ENCODE data around the gene ADGB.

ADGB gene

DNA sequence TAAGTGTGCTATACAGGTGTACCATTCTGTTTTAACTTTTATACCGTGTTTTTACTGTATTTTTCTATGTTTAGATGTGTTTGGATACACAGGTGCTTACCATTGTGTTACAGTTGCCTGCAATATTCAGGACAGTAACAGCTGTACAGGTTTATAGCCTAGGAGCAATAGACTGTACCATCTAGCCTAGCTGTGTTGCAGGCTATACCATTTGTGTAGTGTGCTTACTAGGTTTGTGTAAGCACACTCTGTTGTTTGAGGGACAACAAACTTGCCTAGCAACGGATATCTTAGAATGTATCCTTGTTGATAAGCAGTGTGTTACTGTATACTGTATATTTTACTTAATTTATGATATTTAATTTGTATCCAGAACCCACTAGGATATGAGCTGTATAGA lies 35.2 kb downstream of the ADGB start:
- no peak for DNase-seq (ENCODE audit: low read depth)

GRCh38 chr6:146635165-146635564 lies 36.4 kb downstream of the ADGB start:
- no peak for DNase-seq (ENCODE audit: low read depth)

DNA sequence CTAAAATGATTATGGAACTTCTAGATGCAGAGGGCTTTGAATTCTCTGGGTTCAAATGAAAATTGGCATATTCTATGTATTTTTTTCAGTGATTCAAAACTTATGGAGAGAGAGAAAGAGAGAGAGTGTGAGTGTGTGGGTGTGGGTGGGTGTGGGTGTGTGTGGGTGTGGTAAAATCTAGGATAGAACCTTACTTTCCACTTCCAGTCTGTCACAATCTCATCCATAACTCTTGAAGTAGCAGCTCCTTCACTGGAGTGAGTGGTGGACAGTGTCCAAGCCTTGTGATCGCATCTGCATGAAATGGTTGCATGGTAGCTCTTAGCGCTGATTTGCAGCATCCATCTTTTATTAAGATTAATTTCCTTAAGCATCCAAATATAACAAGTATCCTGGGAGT lies 37.7 kb downstream of the ADGB start:
- no peak for DNase-seq (ENCODE audit: low read depth)

GRCh38 chr6:146642921-146643320 lies 44.1 kb downstream of the ADGB start:
- no peak for DNase-seq (ENCODE audit: low read depth)

DNA sequence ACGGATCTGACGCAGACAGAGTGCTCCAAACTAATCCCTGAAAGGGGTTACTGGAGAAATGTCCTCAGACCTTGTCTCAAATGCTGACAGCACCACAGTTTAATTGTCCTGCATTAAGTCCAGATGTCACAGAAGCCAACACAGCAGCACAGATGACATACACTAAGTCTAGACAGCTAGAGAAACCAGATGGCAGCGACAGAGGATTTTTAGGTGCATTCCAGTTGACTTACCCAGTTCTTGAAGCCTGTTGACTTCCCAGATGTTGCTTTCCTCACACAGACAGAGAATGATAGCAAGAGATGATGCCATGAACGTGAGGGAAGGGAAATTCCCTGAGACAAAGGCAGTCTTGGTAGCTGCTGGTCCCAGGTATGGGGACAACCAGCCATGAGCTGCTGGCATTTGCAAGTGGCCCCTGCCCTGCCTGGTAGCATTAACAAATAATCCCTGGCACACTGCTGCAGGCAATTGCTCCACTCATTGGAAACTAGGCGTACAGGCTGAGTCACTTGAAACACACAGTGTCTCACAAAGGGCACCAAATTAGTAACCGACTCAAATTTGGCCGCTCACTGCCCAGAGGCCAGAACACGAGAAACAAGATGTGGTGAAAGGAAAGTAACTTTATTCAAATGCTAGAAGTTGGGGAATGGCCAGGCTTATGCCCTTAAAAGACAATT lies 52.2 kb downstream of the ADGB start:
- peak; percentile 6 for DNase-seq (ENCODE audit: low read depth)

DNA sequence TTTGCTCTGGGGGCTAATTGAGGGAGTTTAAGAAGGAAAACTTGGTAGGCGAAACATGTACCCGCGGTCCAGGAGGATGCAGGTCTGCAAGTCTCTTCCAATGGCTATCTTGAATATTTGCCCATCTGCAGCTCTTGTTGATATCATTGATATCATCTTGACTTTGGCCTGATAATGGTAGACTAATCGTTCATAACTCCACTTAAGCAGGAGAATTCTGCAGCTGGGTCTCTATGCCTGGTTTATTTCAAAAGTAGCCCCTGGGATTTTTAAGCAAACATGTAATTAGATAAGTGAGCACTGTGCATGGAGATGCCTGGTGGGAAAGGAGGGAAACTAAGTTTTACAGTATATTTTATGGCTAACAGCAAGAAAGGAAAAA lies 52.7 kb downstream of the ADGB start:
- DNase-seq (ENCODE audit: low read depth): no peak

GRCh38 chr6:146657432-146657831 lies 58.7 kb downstream of the ADGB start:
- no peak for DNase-seq (ENCODE audit: low read depth)

DNA sequence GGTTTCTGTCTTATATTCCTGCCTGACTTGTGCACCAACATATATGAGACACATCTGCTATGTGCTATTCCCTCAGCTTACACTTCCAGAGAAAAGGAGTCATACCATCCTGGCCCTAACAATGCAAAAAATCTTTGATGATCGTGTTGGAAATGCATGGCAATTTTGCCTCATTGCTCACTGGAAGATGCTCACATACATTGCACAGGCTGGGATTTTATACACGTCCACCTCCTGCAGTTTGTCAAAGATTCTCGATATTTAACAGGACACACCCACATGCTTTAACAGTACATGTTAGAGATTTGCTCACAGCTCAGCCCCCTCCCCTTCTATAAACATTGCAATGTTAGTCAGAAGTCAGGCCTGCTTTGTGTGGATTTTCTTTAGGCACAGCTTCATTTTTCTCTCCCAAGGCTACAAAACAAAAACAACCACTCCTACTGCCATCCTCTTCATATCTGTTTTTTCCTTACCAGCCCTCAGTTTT lies 66.1 kb downstream of the ADGB start:
- no peak for DNase-seq (ENCODE audit: low read depth)

DNA sequence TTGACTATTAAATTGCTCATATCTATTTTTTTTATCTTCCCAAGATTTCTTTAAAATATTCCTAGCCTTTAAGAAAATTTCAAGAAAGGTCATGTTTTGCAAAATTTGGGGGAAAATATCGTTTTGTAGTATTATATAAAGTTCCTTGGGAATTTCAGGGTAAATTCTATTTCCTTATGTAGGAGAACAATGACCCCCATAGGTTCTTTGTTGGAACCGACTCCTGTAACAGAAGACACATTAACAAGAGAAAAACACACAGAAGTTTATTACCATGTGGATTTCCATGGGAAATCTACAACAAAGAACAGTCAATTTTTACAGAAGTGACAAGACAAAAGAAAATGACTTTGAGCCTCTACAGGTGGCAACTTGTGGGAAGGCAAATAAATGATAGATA lies 68.1 kb downstream of the ADGB start:
- no peak for DNase-seq (ENCODE audit: low read depth)

DNA sequence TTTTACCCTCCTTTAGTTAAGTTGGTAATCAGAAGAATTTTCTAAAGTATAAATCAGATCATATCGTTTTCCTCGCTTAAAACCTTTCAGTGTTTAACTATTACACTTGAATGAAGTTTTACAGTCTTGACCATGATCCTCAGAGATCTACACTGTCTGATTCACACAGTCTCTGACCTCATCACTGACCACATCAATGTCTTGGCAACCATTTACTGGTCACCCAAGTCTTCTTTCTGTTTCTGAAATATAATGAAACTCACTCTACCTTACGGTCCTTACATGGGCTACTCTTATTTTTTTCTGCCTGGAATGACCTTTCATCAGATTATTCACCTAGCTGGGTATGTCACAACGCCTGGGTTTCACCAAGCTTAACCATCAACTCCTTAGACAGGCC lies 71.4 kb downstream of the ADGB start:
- DNase-seq (ENCODE audit: low read depth): no peak

DNA sequence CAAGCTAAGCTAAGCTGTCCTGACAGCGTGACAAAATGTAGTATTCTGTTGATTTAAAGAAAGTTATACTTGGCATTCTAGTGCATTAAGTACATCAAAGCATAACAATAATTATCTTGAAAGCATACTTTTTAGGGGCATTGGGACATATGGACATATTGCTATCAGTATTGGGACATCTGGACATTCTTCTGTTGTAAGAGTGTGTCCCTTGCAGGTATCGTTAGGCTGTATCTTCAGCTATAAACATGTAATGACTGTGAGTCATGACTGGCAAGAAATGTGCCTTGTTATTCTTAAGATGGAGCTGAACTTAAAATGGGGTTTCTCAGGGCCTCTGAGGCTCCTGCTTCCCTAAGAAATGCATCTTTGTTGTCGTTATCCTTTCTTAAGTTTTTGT lies 74.3 kb downstream of the ADGB start:
- DNase-seq (ENCODE audit: low read depth): no peak

GRCh38 chr6:146679386-146679785 lies 80.6 kb downstream of the ADGB start:
- DNase-seq (ENCODE audit: low read depth): no peak

- no peak for DNase-seq (ENCODE audit: low read depth)
Measured at GRCh38 chr6:146682919-146683318, 84.1 kb downstream of the ADGB start.

- no peak for DNase-seq (ENCODE audit: low read depth)
Measured at GRCh38 chr6:146689806-146690205, 91.0 kb downstream of the ADGB start.

- DNase-seq (ENCODE audit: low read depth): no peak
Measured at GRCh38 chr6:146693342-146693741, 94.6 kb downstream of the ADGB start.

- no peak for DNase-seq (ENCODE audit: low read depth)
Measured at GRCh38 chr6:146697921-146698320, 99.1 kb downstream of the ADGB start.

DNA sequence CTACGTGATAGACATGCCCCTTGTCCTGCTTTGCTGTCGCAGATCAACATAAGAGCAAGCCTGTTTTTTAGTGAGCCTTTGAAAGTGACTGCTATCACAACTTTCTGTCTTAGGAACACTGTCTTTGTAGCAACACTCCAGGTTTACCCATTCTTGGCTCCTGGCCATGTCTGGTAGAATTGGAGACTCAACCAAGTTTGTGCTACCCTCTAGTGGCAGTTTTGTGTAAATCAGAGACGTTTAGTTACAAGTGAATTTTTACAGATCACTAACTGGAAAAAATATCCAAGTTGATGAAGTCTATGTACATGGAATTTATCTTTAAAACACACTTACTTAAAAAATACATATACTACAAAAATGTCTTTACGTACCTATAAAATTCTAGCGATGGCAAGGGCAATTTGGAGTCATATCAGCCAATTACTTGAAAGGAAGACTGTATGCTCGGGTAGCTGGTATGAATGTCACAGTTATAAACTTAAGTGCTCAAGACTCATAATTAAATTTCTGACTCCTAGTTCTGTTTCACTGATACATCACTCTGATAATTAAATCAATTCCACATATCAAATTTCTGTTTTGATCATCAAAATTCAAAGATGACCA lies 101.4 kb downstream of the ADGB start:
- DNase-seq (ENCODE audit: low read depth): peak; percentile 74

DNA sequence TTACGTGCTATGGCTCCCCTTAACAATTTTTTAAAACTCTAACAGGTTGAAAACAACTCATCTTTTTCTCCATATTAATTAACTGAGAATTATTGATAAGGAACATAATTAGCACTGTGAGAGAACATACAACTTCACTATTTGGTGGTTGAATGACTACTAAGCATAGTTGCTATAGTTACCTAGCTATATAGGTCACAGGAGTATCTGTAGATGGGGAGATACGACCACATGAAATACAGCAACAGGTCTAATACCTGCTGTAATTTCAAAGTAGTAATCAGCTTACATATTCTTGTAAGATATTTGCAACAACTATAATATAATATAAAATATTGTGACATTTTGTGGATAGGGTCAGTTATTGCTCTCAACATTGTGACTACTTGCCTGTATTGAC lies 102.9 kb downstream of the ADGB start:
- no peak for DNase-seq (ENCODE audit: low read depth)

DNA sequence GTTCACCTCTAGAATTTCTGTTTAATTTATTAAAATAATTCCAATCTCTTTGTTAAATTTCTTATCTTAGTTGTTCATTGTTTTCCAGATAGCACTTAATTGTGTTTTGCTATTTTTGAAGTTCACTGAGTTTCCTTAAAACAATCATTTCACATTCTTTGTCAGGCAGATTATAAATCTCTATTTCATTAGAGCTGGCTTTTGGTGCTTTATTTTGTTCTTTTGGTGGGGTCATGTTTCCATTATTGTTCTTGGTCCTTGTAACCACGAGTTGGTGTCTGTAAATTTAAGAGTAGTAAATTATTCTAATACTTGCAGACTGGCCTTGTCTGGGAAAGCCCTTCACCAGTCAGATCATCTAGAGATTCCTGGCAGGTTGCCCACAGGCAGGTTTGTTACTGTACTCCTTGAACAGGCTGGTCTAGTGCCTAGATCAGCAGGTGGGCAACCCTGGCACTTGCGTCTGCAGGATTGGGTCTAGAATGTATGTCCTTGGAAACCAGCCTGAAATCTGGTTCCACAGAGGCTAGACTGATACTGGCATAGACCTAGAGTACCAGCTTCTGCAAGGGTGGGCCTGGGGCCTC lies 110.4 kb downstream of the ADGB start:
- DNase-seq (ENCODE audit: low read depth): no peak

DNA sequence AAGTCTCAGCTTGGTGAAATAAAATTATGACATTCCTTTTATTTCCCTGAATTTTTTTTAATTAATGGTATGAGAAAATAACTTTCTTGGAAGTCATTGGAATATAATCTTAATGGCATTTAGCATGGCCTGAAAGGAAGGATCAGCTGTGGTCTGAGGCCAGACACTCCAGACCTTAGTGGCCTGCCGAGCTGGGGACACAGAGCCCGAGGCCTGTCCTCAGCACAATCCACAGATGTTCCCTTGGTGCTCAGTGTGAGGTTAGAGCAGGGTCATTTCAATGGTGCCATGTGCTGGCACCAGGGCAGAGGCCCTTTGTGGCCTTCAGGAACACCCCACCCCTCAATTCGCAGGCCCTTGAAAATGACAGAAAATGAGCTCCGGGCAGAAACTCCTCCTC lies 120.6 kb downstream of the ADGB start:
- DNase-seq (ENCODE audit: low read depth): no peak

- no peak for DNase-seq (ENCODE audit: low read depth)
Measured at GRCh38 chr6:146739696-146740095, 140.9 kb downstream of the ADGB start.

- DNase-seq (ENCODE audit: low read depth): no peak
Measured at GRCh38 chr6:146741609-146742008, 142.8 kb downstream of the ADGB start.

GRCh38 chr6:146753306-146753705 lies 154.5 kb downstream of the ADGB start:
- no peak for DNase-seq (ENCODE audit: low read depth)

DNA sequence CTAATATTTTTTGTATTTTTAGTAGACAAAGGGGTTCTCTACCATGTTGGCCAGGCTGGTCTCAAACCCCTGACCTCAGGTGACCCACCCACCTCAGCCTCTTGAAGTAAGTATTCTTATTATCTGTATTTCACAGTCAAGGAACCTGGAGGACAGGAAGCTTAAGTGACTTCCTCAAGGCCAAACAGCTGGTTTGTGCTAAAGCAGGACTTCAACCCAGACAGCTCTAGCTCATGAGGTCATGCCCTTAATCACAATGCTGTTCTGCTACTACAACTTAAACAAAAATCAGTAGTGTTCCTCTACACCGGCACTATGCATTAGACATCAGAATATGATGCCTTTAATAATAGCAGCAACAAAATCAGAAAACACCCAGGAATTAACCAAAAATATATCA lies 168.9 kb downstream of the ADGB start:
- DNase-seq (ENCODE audit: low read depth): no peak
